PC-3 (cell line): ENCODE data around the gene LEF1. TPM values are rescaled to one million over a fixed set of nuclear protein-coding genes. Genes with fewer than 3 reads are reported as not detected.

ENCODE experiments used
- ATAC-seq: fragments of 200-7000 bp; cut with Tn5 transposase; 2 replicates; pipeline ENCODE4 v1.9.1; 2020; ENCODE audit warnings: mild to moderate bottlenecking, moderate library complexity
- BruUV-seq: library from RNA; stranded (reverse); fragments of 400-500 nt; replicated peaks from 2 replicates; lab custom pipeline; 2021; lab: Mats Ljungman, UMichigan
- CTCF ChIA-PET: fragments of 300-600 bp; sonication (Branson Sonifier 250); formaldehyde crosslinking; loops from one replicate; lab custom pipeline; 2022; ENCODE audit warnings: antibody characterized with exemption; lab: Charles Lee
- POLR2A ChIA-PET: fragments of 300-600 bp; sonication (Branson Sonifier 250); formaldehyde crosslinking; loops from one replicate; lab custom pipeline; 2022; ENCODE audit warnings: antibody characterized with exemption; ENCODE audit not compliant: unreplicated experiment; lab: Charles Lee
- DNase-seq: peaks from one replicate; pipeline ENCODE4 v3.0.0-alpha.2; 2015
- H2AFZ ChIP-seq: fragments of 300-600 bp; sonication (generic); 2 replicates; pipeline ENCODE4 v1.6.0; 2016; ENCODE audit warnings: antibody characterized with exemption, low read length
- H3F3A ChIP-seq: fragments of 300-600 bp; sonication (generic); one replicate; pipeline ENCODE4 v1.6.0; 2017; ENCODE audit warnings: antibody characterized with exemption, low read length, control low read depth, mild to moderate bottlenecking; ENCODE audit not compliant: unreplicated experiment
- H3K27ac ChIP-seq: fragments of 300-600 bp; sonication (generic); 2 replicates; pipeline ENCODE4 v1.5.1; 2016; ENCODE audit warnings: mild to moderate bottlenecking, low read length
- H3K27me3 ChIP-seq: fragments of 300-600 bp; sonication (generic); 2 replicates; pipeline ENCODE4 v1.6.1; 2016; ENCODE audit warnings: low read length, mixed read lengths
- H3K36me3 ChIP-seq: fragments of 300-600 bp; sonication (generic); 2 replicates; pipeline ENCODE4 v1.6.1; 2016; ENCODE audit warnings: low read depth, mixed run types, low read length, mixed read lengths
- H3K4me1 ChIP-seq: fragments of 300-600 bp; sonication (generic); 2 replicates; pipeline ENCODE4 v1.5.1; 2016; ENCODE audit warnings: low read length; ENCODE audit not compliant: insufficient read depth
- H3K4me2 ChIP-seq: fragments of 300-600 bp; sonication (generic); 2 replicates; pipeline ENCODE4 v1.6.0; 2016; ENCODE audit warnings: low read length
- H3K4me3 ChIP-seq: fragments of 300-600 bp; sonication (generic); 2 replicates; pipeline ENCODE4 v1.5.1; 2016; ENCODE audit warnings: mild to moderate bottlenecking, low read length, mixed read lengths
- H3K79me2 ChIP-seq: fragments of 300-600 bp; sonication (generic); 2 replicates; pipeline ENCODE4 v1.6.1; 2017; ENCODE audit warnings: low read length, mixed read lengths
- H3K9ac ChIP-seq: fragments of 300-600 bp; sonication (generic); 2 replicates; pipeline ENCODE4 v1.6.0; 2016; ENCODE audit warnings: mild to moderate bottlenecking, low read length
- H3K9me2 ChIP-seq: fragments of 300-600 bp; sonication (generic); replicated peaks from 2 replicates; pipeline ENCODE4 v1.6.1; 2016; ENCODE audit warnings: mixed run types, low read length, mixed read lengths
- H3K9me3 ChIP-seq: fragments of 300-600 bp; sonication (generic); 2 replicates; pipeline ENCODE4 v1.6.1; 2016; ENCODE audit warnings: low read length, mixed read lengths
- H4K20me1 ChIP-seq: fragments of 300-600 bp; sonication (generic); 2 replicates; pipeline ENCODE4 v1.6.1; 2016; ENCODE audit warnings: low read length, mixed read lengths
- EZH2 ChIP-seq: fragments of 300-600 bp; sonication (generic); IDR thresholded peaks from one replicate; pipeline ENCODE4 v1.6.1; 2017; ENCODE audit warnings: antibody characterized with exemption, mild to moderate bottlenecking, low read length; ENCODE audit not compliant: unreplicated experiment
- EZH2phosphoT487 ChIP-seq: fragments of 300-600 bp; sonication (generic); IDR thresholded peaks from 2 replicates; pipeline ENCODE4 v1.6.1; 2018; ENCODE audit warnings: mild to moderate bottlenecking, antibody characterized with exemption, low read length, borderline replicate concordance
- intact Hi-C: fragments of 100-400 bp; cut with micrococcal nuclease; formaldehyde crosslinking; loops from 2 replicates; pipeline ENCODE4 v1.9.0; 2023
- total RNA-seq: library from RNA; depleted of rRNA; stranded (reverse); fragments of >200 nt; gene quantifications from 2 replicates; pipeline ENCODE4 v1.2.3, GENCODE V29; 2014
- TF ChIP-seq, protein P1 (sequence below): fragments of 300-600 bp; sonication (generic); conservative IDR thresholded peaks from 2 replicates; pipeline ENCODE4 v1.5.1; 2017; ENCODE audit warnings: antibody characterized with exemption, low read depth, mild to moderate bottlenecking, low read length

Gene LEF1
- total RNA-seq, 1 experiment from 2014 or later: 2.4 TPM

DNA sequence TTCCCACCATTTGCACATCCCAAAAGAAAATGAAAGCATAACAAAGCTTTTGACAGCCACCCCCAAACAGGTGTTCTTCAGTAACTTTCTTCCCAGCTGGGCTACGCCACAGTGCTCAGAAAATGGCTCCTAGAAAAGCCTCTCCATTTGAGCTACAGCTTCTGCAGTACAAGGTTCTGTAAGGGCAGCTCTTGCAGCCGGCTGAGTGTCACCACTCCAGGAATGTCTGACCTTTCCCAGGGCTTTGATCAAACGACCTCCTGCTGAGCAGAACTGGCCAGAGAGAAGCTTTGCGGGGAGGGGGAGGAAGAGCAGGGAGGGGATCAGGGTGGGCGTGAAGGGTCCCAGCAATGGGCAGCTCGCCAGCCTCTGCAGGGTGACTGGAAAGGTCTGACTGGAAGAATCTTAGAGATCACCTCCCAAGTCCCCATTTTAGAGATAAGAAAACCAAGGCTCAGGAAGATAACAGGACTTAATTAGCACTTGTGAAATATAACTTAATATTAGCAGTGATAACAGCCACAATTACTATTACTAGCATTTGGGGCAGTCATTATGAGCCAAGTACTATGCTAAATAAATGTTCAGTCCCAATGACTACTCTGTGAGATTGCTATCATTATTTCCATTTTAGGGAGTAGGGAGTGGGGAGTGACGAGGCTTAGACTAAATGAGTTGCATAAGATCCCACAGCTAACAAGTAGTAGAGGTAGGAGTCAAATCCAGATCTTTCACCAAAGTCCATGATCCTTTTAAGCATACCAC, 51.1 kb downstream of the LEF1 start:
- Histone ChIP-seq H3K27me3 (no peaks in the 10 kb centered on the region), H3K79me2 (no peaks in the 10 kb centered on the region), H3K36me3 (no peaks in the 10 kb centered on the region), H2AFZ (no peak overlapping the region), H3F3A (no peaks in the 10 kb centered on the region), H4K20me1 (no peaks in the 10 kb centered on the region), H3K27ac (peak overlapping the region; percentile 81), H3K9ac (0 out of 2 replicates have a peak overlapping the region, but pooled peaks have one; percentile 21), H3K4me1 (peaks cover 26% of the 10 kb centered on the region), H3K4me2 (peak overlapping the region; percentile 52), H3K4me3 (no peak overlapping the region), H3K9me3 (no peaks in the 10 kb centered on the region), H3K9me2 (no peaks in the 10 kb centered on the region)
- intact Hi-C loops: loop anchor here (2.0 to 5.0 kb wide), 2 partner anchors 50 to 59 kb away; partner anchors contain the start of gene LEF1
- BruUV-seq: no TSS peak
- DNase-seq (peak; percentile 4), ATAC-seq (no peak)
- ChIA-PET CTCF (no interaction called here), POLR2A (no interaction called here)
- TF ChIP-seq, protein P1, sequence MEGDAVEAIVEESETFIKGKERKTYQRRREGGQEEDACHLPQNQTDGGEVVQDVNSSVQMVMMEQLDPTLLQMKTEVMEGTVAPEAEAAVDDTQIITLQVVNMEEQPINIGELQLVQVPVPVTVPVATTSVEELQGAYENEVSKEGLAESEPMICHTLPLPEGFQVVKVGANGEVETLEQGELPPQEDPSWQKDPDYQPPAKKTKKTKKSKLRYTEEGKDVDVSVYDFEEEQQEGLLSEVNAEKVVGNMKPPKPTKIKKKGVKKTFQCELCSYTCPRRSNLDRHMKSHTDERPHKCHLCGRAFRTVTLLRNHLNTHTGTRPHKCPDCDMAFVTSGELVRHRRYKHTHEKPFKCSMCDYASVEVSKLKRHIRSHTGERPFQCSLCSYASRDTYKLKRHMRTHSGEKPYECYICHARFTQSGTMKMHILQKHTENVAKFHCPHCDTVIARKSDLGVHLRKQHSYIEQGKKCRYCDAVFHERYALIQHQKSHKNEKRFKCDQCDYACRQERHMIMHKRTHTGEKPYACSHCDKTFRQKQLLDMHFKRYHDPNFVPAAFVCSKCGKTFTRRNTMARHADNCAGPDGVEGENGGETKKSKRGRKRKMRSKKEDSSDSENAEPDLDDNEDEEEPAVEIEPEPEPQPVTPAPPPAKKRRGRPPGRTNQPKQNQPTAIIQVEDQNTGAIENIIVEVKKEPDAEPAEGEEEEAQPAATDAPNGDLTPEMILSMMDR: no peak
- no peak for TF ChIP-seq EZH2phosphoT487
- TF ChIP-seq EZH2: no peak

DNA sequence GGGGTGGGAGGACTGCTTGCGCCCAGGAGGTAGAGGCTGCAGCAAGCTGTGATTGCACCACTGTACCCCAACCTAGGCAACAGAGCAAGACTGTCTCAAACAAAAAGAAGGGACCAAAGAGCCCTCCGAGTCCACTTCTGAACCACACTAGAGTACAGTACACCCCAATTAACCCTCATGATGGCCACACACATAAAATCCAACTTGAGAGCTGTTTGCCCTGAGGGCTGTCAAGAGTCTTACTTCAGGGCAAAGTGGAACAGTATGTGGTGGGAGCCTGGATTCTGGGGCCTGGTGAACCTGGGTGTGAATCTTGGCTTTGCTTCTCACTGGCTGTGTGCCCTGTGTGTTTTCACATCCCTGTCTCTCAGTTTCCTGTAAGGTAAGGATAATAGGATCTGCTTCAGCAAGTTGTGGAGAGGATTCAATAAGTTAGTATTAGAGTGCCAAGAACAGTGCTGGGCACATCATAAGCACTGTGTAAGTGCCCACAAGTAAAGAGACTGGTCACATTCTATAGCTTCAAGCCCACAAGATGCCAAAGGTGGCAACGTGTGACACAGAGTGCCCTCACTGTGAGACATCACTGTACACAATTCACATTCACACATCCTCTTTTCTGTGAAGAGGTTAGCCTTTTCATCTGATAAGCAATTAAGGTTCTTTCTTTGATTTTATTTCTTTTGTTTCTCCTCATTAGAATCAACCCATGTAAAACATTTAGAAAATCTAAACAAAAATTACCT, 52.1 kb downstream of the LEF1 start:
- ChIA-PET POLR2A (no interaction called here), CTCF (no interaction called here)
- no peaks in the 10 kb centered on the region for H3K9me3 ChIP-seq
- BruUV-seq: no TSS peak
- H2AFZ ChIP-seq: no peak overlapping the region
- TF ChIP-seq, protein P1: no peak
- TF ChIP-seq EZH2: no peak
- TF ChIP-seq EZH2phosphoT487: no peak
- no peak overlapping the region for H3K4me2 ChIP-seq
- H3F3A ChIP-seq: no peaks in the 10 kb centered on the region
- no peaks in the 10 kb centered on the region for H3K36me3 ChIP-seq
- no peak overlapping the region for H3K27ac ChIP-seq
- intact Hi-C loops: loop anchor here (5.0 kb wide), 1 partner anchor 51 kb away; the partner anchor contains the start of gene LEF1
- ATAC-seq (no peak), DNase-seq (no peak)
- no peaks in the 10 kb centered on the region for H3K9me2 ChIP-seq
- H3K4me3 ChIP-seq: no peak overlapping the region
- H3K79me2 ChIP-seq: no peaks in the 10 kb centered on the region
- peaks cover 26% of the 10 kb centered on the region for H3K4me1 ChIP-seq
- no peaks in the 10 kb centered on the region for H3K27me3 ChIP-seq
- no peaks in the 10 kb centered on the region for H4K20me1 ChIP-seq
- no peak overlapping the region for H3K9ac ChIP-seq
